Measurements from ENCODE around the gene PRCD.

DNA sequence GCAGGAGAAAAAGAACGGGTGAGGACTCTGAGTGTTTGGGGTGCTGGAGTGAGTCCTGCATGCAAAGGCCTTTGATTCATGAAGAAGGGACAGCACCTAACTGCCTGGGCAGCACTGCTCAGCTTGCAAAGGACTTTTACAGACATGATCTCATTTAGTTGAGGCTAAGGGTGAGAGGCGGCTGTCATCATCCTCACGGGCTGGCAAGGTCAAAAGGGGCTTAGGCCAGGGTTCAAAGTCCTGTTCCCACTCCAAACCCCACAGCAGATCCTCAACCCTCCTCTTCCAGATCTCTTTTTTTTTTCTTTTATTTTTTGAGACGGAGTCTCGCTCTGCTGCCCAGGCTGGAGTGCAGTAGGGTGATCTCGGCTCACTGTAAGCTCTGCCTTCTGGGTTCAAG lies 43.4 kb upstream of the PRCD start:
- TF ChIP-seq, protein P1, sequence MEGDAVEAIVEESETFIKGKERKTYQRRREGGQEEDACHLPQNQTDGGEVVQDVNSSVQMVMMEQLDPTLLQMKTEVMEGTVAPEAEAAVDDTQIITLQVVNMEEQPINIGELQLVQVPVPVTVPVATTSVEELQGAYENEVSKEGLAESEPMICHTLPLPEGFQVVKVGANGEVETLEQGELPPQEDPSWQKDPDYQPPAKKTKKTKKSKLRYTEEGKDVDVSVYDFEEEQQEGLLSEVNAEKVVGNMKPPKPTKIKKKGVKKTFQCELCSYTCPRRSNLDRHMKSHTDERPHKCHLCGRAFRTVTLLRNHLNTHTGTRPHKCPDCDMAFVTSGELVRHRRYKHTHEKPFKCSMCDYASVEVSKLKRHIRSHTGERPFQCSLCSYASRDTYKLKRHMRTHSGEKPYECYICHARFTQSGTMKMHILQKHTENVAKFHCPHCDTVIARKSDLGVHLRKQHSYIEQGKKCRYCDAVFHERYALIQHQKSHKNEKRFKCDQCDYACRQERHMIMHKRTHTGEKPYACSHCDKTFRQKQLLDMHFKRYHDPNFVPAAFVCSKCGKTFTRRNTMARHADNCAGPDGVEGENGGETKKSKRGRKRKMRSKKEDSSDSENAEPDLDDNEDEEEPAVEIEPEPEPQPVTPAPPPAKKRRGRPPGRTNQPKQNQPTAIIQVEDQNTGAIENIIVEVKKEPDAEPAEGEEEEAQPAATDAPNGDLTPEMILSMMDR (IDR thresholded peaks at IDR 0.05): no peak
- TF ChIP-seq POLR2AphosphoS5 (IDR thresholded peaks at IDR 0.05) (no peak), POLR2A (IDR thresholded peaks at IDR 0.05) (no peak)
